ENCODE measurements around the gene NOVA2. TPM values are rescaled to one million over a fixed set of nuclear protein-coding genes. Genes with fewer than 3 reads are reported as not detected.

The NOVA2 gene
- total RNA-seq, 1 donor from 2014 or later = under 0.01 TPM

Other genes with a start within 250 kb of the NOVA2 start
- gene FBXO46, start 243.0 kb downstream of the NOVA2 start, total RNA-seq = 13.0 and 15.8 TPM in 2 replicates
- gene MEIOSIN, start 240.4 kb downstream of the NOVA2 start, total RNA-seq = not detected in 2 replicates
- gene SIX5, start 204.6 kb downstream of the NOVA2 start, total RNA-seq = 11.7 and 16.9 TPM in 2 replicates
- gene DMPK, start 191.4 kb downstream of the NOVA2 start, total RNA-seq = 17.7 and 17.8 TPM in 2 replicates
- 29.9 and 35.8 TPM in 2 replicates for gene DMWD, start 181.0 kb downstream of the NOVA2 start, total RNA-seq
- not detected in 2 replicates for gene RSPH6A, start 158.6 kb downstream of the NOVA2 start, total RNA-seq
- 32.2 and 52.0 TPM in 2 replicates for gene SYMPK, start 110.7 kb downstream of the NOVA2 start, total RNA-seq
- gene FOXA3, start 109.5 kb downstream of the NOVA2 start, total RNA-seq = 0.14 and 0.50 TPM in 2 replicates
- 32.9 and 36.4 TPM in 2 replicates for gene IRF2BP1, start 87.7 kb downstream of the NOVA2 start, total RNA-seq
- gene MYPOP, start 71.3 kb downstream of the NOVA2 start, total RNA-seq = 3.0 and 8.0 TPM in 2 replicates
- not detected in 2 replicates for gene NANOS2, start 59.1 kb downstream of the NOVA2 start, total RNA-seq
- 7.1 and 9.7 TPM in 2 replicates for gene CCDC61, start 21.6 kb upstream of the NOVA2 start, total RNA-seq
- gene PGLYRP1, start 49.2 kb upstream of the NOVA2 start, total RNA-seq = not detected in 2 replicates
- gene IGFL4, start 67.1 kb upstream of the NOVA2 start, total RNA-seq = not detected in 2 replicates
- not detected in 2 replicates for gene IGFL3, start 150.8 kb upstream of the NOVA2 start, total RNA-seq
- gene IGFL2, start 174.4 kb upstream of the NOVA2 start, total RNA-seq = not detected in 2 replicates

Measured in kidney epithelial cell (primary cell).